HUES64 (cell line): Measurements from ENCODE around the gene SEC61A1.
A peak's percentile ranks its signal among the peaks of the same experiment; 100 is the strongest.

ENCODE experiments used
- H3K27ac ChIP-seq: 2 replicates; pipeline ENCODE4 v1.7.0; 2013; ENCODE audit warnings: low read depth, low read length, inconsistent platforms
- H3K27me3 ChIP-seq: 2 replicates; pipeline ENCODE4 v1.6.1; 2013; ENCODE audit warnings: mild to moderate bottlenecking, low read length; ENCODE audit not compliant: insufficient read depth
- H3K36me3 ChIP-seq: 2 replicates; pipeline ENCODE4 v1.6.1; 2013; ENCODE audit warnings: mild to moderate bottlenecking, low read length; ENCODE audit not compliant: insufficient read depth
- H3K4me1 ChIP-seq: 2 replicates; pipeline ENCODE4 v1.6.1; 2013; ENCODE audit warnings: mild to moderate bottlenecking, low read length, moderate library complexity; ENCODE audit not compliant: insufficient read depth
- H3K4me3 ChIP-seq: 2 replicates; pipeline ENCODE4 v1.5.1; 2013; ENCODE audit warnings: mild to moderate bottlenecking, low read length, moderate library complexity
- H3K9ac ChIP-seq: 2 replicates; pipeline ENCODE4 v1.6.1; 2013; ENCODE audit warnings: mild to moderate bottlenecking, low read depth, low read length
- H3K9me3 ChIP-seq: 2 replicates; pipeline ENCODE4 v1.6.1; 2013; ENCODE audit warnings: low read depth, low read length; ENCODE audit not compliant: insufficient read depth
- WGBS: fragments of 150-250, 120-280 bp; methylation state at CpG from one replicate; pipeline ENCODE4 v1.1.7; 2013; ENCODE audit warnings: missing lambda C conversion rate; 5-methylcytosine and 5-hydroxymethylcytosine counted together

Gene SEC61A1

GRCh38 chr3:128071771-128072453 lies 19.7 kb downstream of the SEC61A1 start:
- H3K4me3 ChIP-seq: no peak overlapping the region
- H3K9ac ChIP-seq: no peak overlapping the region
- H3K36me3 ChIP-seq: peaks cover 66% of the 10 kb centered on the region
- peaks cover 13% of the 10 kb centered on the region for H3K27me3 ChIP-seq
- no peak overlapping the region for H3K27ac ChIP-seq
- H3K9me3 ChIP-seq: no peaks in the 10 kb centered on the region
- WGBS: 96% methylated on average over 11 of the region's 11 CpGs
- 0 out of 2 replicates have a peak, but pooled peaks cover 4% of the 10 kb centered on the region for H3K4me1 ChIP-seq

- Histone ChIP-seq H3K9ac (no peak overlapping the region), H3K36me3 (peaks cover 58% of the 10 kb centered on the region), H3K4me1 (peaks cover 6% of the 10 kb centered on the region; the same call in 1 of the 2 replicates), H3K27ac (no peak overlapping the region), H3K27me3 (peaks cover 19% of the 10 kb centered on the region), H3K9me3 (no peaks in the 10 kb centered on the region), H3K4me3 (no peak overlapping the region)
- 92% methylated on average over 13 of the region's 13 CpGs for WGBS
Observed at GRCh38 chr3:128072454-128073184, 20.4 kb downstream of the SEC61A1 start.

GRCh38 chr3:128073185-128073725 lies 21.0 kb downstream of the SEC61A1 start:
- no peaks in the 10 kb centered on the region for H3K9me3 ChIP-seq
- peaks cover 6% of the 10 kb centered on the region; the same call in 1 of the 2 replicates for H3K4me1 ChIP-seq
- H3K27me3 ChIP-seq: peaks cover 22% of the 10 kb centered on the region
- H3K9ac ChIP-seq: no peak overlapping the region
- no peak overlapping the region for H3K27ac ChIP-seq
- WGBS: 95% methylated on average over 6 of the region's 6 CpGs
- peaks cover 54% of the 10 kb centered on the region for H3K36me3 ChIP-seq
- no peak overlapping the region for H3K4me3 ChIP-seq

GRCh38 chr3:128073807-128074206 lies 21.6 kb downstream of the SEC61A1 start:
- 93% methylated on average over 2 of the region's 2 CpGs for WGBS
- H3K27ac ChIP-seq: no peak overlapping the region
- peaks cover 54% of the 10 kb centered on the region for H3K36me3 ChIP-seq
- no peaks in the 10 kb centered on the region for H3K9me3 ChIP-seq
- H3K4me3 ChIP-seq: no peak overlapping the region
- no peak overlapping the region for H3K9ac ChIP-seq
- peaks cover 6% of the 10 kb centered on the region; the same call in 1 of the 2 replicates for H3K4me1 ChIP-seq
- H3K27me3 ChIP-seq: peaks cover 22% of the 10 kb centered on the region

GRCh38 chr3:128074851-128075521 lies 22.7 kb downstream of the SEC61A1 start:
- peak overlapping the region; percentile 19; the same call in 1 of the 2 replicates for H3K9ac ChIP-seq
- peaks cover 54% of the 10 kb centered on the region for H3K36me3 ChIP-seq
- no peaks in the 10 kb centered on the region for H3K9me3 ChIP-seq
- peaks cover 6% of the 10 kb centered on the region; the same call in 1 of the 2 replicates for H3K4me1 ChIP-seq
- H3K4me3 ChIP-seq: peak overlapping the region; percentile 55
- peaks cover 22% of the 10 kb centered on the region for H3K27me3 ChIP-seq
- no peak overlapping the region; the same call in 1 of the 2 replicates for H3K27ac ChIP-seq
- 16% methylated on average over 7 of the region's 7 CpGs for WGBS

- peaks cover 22% of the 10 kb centered on the region for H3K27me3 ChIP-seq
- 1% methylated on average over 78 of the region's 78 CpGs for WGBS
- H3K36me3 ChIP-seq: peaks cover 54% of the 10 kb centered on the region
- peaks cover 6% of the 10 kb centered on the region; the same call in 1 of the 2 replicates for H3K4me1 ChIP-seq
- no peaks in the 10 kb centered on the region for H3K9me3 ChIP-seq
- peak overlapping the region; percentile 19; the same call in 1 of the 2 replicates for H3K9ac ChIP-seq
- H3K4me3 ChIP-seq: peak overlapping the region; percentile 55
- no peak overlapping the region; the same call in 1 of the 2 replicates for H3K27ac ChIP-seq
Observed at GRCh38 chr3:128075522-128076482, 23.6 kb downstream of the SEC61A1 start.

- Histone ChIP-seq H3K4me1 (peaks cover 6% of the 10 kb centered on the region; the same call in 1 of the 2 replicates), H3K27ac (no peak overlapping the region), H3K9ac (no peak overlapping the region), H3K9me3 (no peaks in the 10 kb centered on the region), H3K27me3 (peaks cover 22% of the 10 kb centered on the region), H3K36me3 (peaks cover 54% of the 10 kb centered on the region), H3K4me3 (peak overlapping the region; percentile 46)
- 4% methylated on average over 79 of the region's 79 CpGs for WGBS
Observed at GRCh38 chr3:128076483-128077201, 24.4 kb downstream of the SEC61A1 start.

- H3K4me3 ChIP-seq: peak overlapping the region; percentile 46
- peaks cover 6% of the 10 kb centered on the region; the same call in 1 of the 2 replicates for H3K4me1 ChIP-seq
- no peak overlapping the region for H3K27ac ChIP-seq
- no peak overlapping the region for H3K9ac ChIP-seq
- 13% methylated on average over 11 of the region's 11 CpGs for WGBS
- H3K36me3 ChIP-seq: peaks cover 54% of the 10 kb centered on the region
- H3K9me3 ChIP-seq: no peaks in the 10 kb centered on the region
- peaks cover 22% of the 10 kb centered on the region for H3K27me3 ChIP-seq
Observed at GRCh38 chr3:128077202-128077624, 25.0 kb downstream of the SEC61A1 start.

- 86% methylated on average over 1 of the region's 1 CpG for WGBS
Observed at GRCh38 chr3:128077665-128078064, 25.4 kb downstream of the SEC61A1 start.

More at GRCh38 chr3:128077665-128078064, 25.4 kb downstream of the SEC61A1 start:
- H3K4me1 ChIP-seq: peaks cover 6% of the 10 kb centered on the region; the same call in 1 of the 2 replicates
- no peak overlapping the region for H3K27ac ChIP-seq
- no peak overlapping the region; the same call in 1 of the 2 replicates for H3K4me3 ChIP-seq
- H3K9me3 ChIP-seq: no peaks in the 10 kb centered on the region
- peaks cover 54% of the 10 kb centered on the region for H3K36me3 ChIP-seq
- H3K9ac ChIP-seq: no peak overlapping the region
- H3K27me3 ChIP-seq: peaks cover 22% of the 10 kb centered on the region
